Measurements from ENCODE around the gene XRCC5.

GRCh38 chr2:216081487-216082116 lies 27.5 kb upstream of the XRCC5 start, which contains the start of the genes PECR and TMEM169:
- TF ChIP-seq, protein P1, sequence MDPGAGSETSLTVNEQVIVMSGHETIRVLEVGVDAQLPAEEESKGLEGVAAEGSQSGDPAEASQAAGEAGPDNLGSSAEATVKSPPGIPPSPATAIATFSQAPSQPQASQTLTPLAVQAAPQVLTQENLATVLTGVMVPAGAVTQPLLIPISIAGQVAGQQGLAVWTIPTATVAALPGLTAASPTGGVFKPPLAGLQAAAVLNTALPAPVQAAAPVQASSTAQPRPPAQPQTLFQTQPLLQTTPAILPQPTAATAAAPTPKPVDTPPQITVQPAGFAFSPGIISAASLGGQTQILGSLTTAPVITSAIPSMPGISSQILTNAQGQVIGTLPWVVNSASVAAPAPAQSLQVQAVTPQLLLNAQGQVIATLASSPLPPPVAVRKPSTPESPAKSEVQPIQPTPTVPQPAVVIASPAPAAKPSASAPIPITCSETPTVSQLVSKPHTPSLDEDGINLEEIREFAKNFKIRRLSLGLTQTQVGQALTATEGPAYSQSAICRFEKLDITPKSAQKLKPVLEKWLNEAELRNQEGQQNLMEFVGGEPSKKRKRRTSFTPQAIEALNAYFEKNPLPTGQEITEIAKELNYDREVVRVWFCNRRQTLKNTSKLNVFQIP (CRISPR knock-in tag; IDR thresholded peaks at IDR 0.05; ENCODE audit: borderline replicate concordance, low read depth): no peak
- TF ChIP-seq RARB (CRISPR knock-in tag; IDR thresholded peaks at IDR 0.05): no peak
- no peak for TF ChIP-seq GLIS3 (CRISPR knock-in tag; IDR thresholded peaks at IDR 0.05)
- no peak for TF ChIP-seq ZC3H10 (CRISPR knock-in tag; IDR thresholded peaks at IDR 0.05)
- no peak for TF ChIP-seq ZNF8 (CRISPR knock-in tag; IDR thresholded peaks at IDR 0.05)
- no peak for TF ChIP-seq ISL1 (CRISPR knock-in tag; IDR thresholded peaks at IDR 0.05)
- no peak for TF ChIP-seq ARNTL (CRISPR knock-in tag; IDR thresholded peaks at IDR 0.05; ENCODE audit: borderline replicate concordance, low read depth)
- TF ChIP-seq, protein P2, sequence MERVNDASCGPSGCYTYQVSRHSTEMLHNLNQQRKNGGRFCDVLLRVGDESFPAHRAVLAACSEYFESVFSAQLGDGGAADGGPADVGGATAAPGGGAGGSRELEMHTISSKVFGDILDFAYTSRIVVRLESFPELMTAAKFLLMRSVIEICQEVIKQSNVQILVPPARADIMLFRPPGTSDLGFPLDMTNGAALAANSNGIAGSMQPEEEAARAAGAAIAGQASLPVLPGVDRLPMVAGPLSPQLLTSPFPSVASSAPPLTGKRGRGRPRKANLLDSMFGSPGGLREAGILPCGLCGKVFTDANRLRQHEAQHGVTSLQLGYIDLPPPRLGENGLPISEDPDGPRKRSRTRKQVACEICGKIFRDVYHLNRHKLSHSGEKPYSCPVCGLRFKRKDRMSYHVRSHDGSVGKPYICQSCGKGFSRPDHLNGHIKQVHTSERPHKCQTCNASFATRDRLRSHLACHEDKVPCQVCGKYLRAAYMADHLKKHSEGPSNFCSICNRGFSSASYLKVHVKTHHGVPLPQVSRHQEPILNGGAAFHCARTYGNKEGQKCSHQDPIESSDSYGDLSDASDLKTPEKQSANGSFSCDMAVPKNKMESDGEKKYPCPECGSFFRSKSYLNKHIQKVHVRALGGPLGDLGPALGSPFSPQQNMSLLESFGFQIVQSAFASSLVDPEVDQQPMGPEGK (CRISPR knock-in tag; IDR thresholded peaks at IDR 0.05; ENCODE audit: borderline replicate concordance): no peak
- no peak for TF ChIP-seq ZFP30 (CRISPR knock-in tag; IDR thresholded peaks at IDR 0.05)
- no peak for TF ChIP-seq ZNF565 (CRISPR knock-in tag; conservative IDR thresholded peaks at IDR 0.05; ENCODE audit: low read depth)
- TF ChIP-seq CREB5 (CRISPR knock-in tag; IDR thresholded peaks at IDR 0.05; ENCODE audit: low read depth): no peak
